ENCODE measurements around the gene AJUBA.
"Not testable (repeated sequence)": the region's sequence is repeated elsewhere in the genome, so short reads cannot be mapped to it uniquely, and the experiment has no call there.

The AJUBA gene

DNA sequence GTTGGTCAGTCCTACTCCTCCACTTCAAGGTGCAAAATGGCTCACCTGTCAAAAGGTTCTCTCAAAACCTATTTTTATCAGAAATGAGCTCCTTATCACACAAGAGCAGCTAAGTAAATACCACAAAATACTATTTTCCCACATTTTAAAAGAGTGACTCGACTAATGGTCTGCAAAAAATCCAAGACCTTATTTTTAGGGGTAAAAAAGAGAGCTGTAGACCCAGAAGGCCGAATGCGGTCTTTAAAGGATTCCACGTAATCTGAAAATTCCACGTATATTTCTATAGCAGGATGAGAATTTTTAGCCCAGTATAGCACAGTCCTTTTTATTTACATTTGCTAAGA, 23.8 kb upstream of the AJUBA start:
- no peak for DNase-seq (ENCODE audit: low spot score)

DNA sequence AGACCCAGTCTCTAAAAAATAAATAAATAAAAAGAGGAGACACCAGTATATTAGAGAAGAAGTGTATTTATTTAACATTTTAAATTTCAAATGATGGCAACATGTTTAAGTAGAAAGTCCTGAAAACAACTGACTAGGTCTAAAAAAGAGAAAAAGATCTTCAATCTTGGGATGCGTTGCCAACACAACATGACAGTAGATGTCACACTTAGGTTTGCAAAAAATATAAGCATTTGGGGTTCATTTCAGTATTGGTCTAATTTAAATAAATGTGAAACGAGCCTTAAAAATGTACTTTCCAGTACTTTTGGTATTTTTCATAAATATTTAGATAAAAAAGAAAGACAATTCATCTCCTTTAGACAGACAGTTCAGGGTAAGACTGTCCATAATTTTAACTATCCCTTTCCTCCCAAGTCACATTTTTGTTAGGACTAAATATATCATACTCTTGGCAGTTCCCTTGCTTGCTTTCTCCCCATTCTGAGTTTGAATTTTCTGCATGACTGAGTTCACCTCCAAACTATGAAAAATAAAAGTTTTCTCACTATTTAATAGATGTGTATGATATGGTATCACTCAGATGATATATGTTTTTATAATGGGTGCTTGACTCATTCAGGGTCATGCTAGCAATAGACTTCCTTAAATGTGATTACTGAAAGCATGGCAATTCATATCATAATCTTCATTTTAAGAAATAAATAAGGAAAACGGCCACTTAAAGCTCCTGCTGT, 23.3 kb upstream of the AJUBA start:
- peak; percentile 36 for DNase-seq (ENCODE audit: low spot score)

DNA sequence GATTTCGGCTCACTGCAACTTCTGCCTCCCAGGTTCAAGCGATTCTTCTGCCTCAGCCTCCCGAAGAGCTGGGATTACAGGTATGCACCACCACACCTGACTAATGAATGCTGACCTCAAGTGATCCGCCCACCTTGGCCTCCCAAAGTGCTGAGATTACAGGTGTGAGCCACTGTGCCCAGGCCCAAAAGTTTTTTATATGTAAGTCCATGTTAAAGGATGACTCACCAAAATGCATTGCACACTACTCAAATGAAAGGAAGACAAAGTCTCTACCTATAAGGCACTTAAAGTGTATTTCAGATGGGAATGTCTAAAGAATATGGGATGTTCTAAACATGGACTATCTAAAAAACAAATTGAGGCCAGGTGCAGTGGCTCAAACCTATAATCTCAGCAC, 21.9 kb upstream of the AJUBA start:
- not testable (repeated sequence) for DNase-seq (ENCODE audit: low spot score)

GRCh38 chr14:23002592-23002991, 20.2 kb upstream of the AJUBA start:
- DNase-seq (ENCODE audit: low spot score), result no peak

DNA sequence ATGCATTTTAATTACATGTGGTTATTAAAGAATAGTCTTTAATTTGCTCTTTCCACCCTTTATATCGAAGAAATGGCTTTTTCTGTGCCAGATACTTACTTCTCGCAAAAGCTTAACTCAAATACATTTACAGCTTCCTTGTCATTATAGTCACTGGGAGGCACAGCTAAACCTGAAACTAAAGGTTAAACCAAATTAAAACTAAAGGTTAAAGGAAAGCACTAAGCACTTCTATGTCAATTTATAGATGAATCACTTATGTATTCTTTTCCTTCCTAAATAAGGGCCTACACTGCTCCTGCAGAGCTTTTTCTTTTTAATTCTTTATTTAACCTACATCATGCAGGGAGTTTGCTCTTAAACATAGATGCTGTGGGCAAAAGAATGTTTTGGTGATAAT, 18.5 kb upstream of the AJUBA start:
- DNase-seq (ENCODE audit: low spot score), result no peak

DNA sequence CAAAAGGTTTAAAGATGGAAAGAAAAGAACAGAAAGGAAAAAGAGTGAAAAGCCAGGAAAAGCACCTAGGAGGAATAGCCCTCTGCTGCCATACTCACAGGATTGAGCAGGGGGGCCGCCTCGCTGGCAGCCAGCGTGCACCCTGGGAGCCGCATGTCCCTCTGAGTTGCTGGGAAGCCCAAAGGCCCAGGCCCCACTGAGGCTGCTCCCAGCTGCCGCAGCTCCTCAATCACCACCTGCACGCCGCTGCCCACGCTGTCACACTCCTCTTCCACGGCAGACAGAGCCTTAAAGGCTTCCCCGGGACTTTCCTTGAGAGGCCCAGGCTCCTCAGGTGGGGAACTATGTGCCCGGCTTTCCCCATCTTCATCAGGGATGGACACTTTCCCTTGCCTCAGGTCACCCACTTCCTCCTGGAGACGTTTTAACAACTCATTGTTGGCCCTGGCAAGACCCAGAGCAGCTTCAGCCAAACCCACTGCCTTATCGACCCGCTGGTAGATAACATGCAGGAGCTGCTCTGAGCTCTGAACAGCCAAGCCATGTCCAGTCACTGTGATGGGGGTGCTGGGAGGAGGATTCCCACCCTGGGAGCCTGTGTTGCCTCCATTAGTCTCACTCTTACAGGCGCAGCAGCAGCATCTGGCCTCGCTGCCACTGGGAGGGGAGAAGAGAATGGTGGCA, 16.1 kb upstream of the AJUBA start:
- no peak for DNase-seq (ENCODE audit: low spot score)

- DNase-seq (ENCODE audit: low spot score), result no peak
These were observed 15.4 kb upstream of the AJUBA start for GRCh38 chr14:22997676-22998323.

DNA sequence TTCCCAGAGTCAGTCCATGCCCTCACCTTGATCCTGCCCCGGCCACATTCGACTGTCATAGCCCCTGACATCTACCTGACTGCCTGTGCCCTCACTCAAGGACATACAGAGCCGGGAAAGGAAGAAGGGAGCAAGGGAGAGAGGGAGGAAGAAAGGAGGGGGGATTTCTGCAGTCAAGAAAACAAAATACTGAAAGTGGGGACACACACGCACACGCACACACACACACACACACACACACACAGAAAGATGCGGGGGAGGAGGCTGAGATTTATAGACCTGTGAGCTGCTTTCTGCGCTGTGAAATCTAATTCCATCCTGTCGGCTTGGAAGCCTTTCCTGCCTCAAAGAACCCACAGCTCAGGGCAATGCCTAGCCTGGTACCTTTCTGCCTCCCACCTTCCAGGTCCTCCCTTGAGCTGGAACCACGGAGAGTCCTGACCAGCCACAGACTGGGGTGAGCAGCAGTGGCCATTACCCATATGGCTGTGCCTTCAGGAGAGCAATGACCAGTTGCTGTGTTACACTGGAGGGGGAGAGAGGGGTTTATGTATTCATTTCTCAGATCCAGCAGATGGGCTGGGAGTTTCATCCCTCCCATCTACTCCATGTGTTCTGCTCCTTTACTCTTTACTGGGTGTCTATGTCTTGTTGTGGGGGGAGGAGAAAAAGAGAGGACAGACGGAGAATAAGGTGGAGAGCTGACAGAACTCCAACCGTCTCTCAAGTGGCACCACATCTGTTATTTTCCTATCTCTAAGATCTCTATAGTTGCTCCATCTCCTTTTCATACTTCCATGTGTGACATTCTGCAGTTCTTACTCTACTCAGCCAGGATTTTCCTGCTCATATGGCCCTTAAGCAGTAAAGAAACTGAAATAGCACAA, 14.7 kb upstream of the AJUBA start:
- DNase-seq (ENCODE audit: low spot score), result no peak

GRCh38 chr14:22995889-22996625, 13.7 kb upstream of the AJUBA start:
- no peak for DNase-seq (ENCODE audit: low spot score)

- peak; percentile 55 for DNase-seq (ENCODE audit: low spot score)
These were observed 12.5 kb upstream of the AJUBA start for GRCh38 chr14:22994762-22995275.

- no peak for DNase-seq (ENCODE audit: low spot score)
These were observed 11.2 kb upstream of the AJUBA start for GRCh38 chr14:22993517-22993916.

GRCh38 chr14:22991852-22992251, 9.5 kb upstream of the AJUBA start:
- DNase-seq (ENCODE audit: low spot score), result no peak

GRCh38 chr14:22987291-22987690, 4.9 kb upstream of the AJUBA start:
- DNase-seq (ENCODE audit: low spot score), result no peak

DNA sequence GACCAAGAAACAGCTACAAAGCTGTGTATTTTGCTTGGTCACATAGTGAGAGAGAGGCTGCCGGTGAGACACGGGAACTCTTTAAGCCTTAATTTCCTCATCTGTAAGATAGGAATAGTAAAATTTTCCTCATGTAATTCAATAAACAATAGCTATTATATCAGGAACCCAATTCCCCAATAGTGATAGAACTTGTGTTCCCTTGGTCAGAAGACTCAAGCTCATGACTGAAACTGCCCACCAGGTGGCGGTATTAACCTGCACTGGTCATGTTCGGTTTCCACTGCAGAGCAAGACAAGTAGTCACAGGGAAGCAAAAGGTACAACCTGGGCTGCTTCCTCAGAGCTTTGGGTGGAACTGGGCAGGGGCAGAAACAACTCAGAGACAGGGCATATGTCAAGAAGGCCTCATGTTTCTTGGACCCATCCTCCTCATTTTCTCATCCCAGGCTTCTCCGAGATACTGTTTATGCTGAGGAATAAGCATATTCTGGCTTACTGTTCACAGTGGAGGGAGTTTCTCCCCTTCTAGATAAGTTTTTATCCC, 4.2 kb upstream of the AJUBA start:
- DNase-seq (ENCODE audit: low spot score), result peak; percentile 82

- no peak for DNase-seq (ENCODE audit: low spot score)
These were observed 3.6 kb upstream of the AJUBA start for GRCh38 chr14:22985894-22986507.

GRCh38 chr14:22984959-22985658, 2.8 kb upstream of the AJUBA start:
- DNase-seq (ENCODE audit: low spot score), result no peak

GRCh38 chr14:22981876-22982476, 375 bp downstream of the AJUBA start:
- no peak for DNase-seq (ENCODE audit: low spot score)

GRCh38 chr14:22981090-22981875, 1.1 kb downstream of the AJUBA start:
- DNase-seq (ENCODE audit: low spot score), result peak; percentile 43

DNA sequence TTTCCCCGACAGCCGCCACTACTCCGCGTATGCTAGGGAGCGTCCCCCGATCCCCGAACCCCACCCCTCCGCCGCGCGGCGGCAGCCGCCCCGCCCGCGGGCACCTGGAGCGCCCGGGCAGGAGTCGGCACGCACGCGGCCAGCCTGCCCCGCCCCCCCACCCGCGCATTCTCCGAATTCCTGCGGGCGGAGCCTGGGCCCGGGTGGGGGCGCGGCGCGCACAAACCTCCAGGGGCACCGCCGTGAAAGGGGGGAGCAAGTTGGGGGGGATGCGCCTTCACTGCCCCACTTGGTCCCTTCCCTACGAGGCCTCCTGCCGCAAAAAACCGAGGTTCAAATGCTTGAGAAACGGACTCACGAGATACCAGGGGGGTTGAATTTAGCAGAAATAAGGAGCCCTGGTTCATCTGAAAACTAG, 1.7 kb downstream of the AJUBA start:
- peak; percentile 86 for DNase-seq (ENCODE audit: low spot score)

Measured in hepatic stellate cell (primary cell).